Lung (tissue), 12 donors: ENCODE data around the gene COG1. TPM values are rescaled to one million over a fixed set of nuclear protein-coding genes. Genes with fewer than 3 reads are reported as not detected.
A peak's percentile ranks its signal among the peaks of the same experiment; 100 is the strongest.

Source experiments
- ATAC-seq: fragments of 200-7000 bp; cut with Tn5 transposase; one replicate; pipeline ENCODE4 v1.9.1; 2020; ENCODE audit warnings: moderate number of reproducible peaks; ENCODE audit not compliant: insufficient read depth, low FRiP score
- DNase-seq, 3 donors: peaks; one replicate each; pipeline ENCODE4 v3.0.0-alpha.2; 2013 to 2017
- H3K27ac ChIP-seq, 2 donors: one replicate each; pipeline ENCODE4 v1.5.1; 2013; ENCODE audit warnings: mild to moderate bottlenecking in 2 of 2, moderate library complexity in 2 of 2, control low read depth in 1 of 2, inconsistent platforms in 1 of 2, low read depth in 1 of 2, low read length in 1 of 2
- H3K27me3 ChIP-seq, 3 donors: one replicate each; pipeline ENCODE4 v1.5.1; 2013; ENCODE audit warnings: low read length in 2 of 3; ENCODE audit not compliant: control insufficient read depth in 3 of 3, insufficient read depth in 3 of 3
- H3K36me3 ChIP-seq, 4 donors: one replicate each; pipeline ENCODE4 v1.5.1; 2013; ENCODE audit warnings: low read length in 4 of 4, mild to moderate bottlenecking in 1 of 4, moderate library complexity in 1 of 4; ENCODE audit not compliant: control insufficient read depth in 4 of 4, insufficient read depth in 4 of 4
- H3K4me1 ChIP-seq, 5 donors: one replicate each; pipeline ENCODE4 v1.5.1; 2013; ENCODE audit warnings: low read length in 5 of 5, mild to moderate bottlenecking in 2 of 5, moderate library complexity in 1 of 5; ENCODE audit not compliant: control insufficient read depth in 5 of 5, insufficient read depth in 5 of 5
- H3K4me3 ChIP-seq: one replicate; pipeline ENCODE4 v1.5.1; 2013; ENCODE audit warnings: mild to moderate bottlenecking, control low read depth, moderate library complexity
- H3K9ac ChIP-seq, 2 donors: one replicate each; pipeline ENCODE4 v1.5.1; 2013; ENCODE audit warnings: low read length in 2 of 2, control low read depth in 1 of 2; ENCODE audit not compliant: insufficient read depth in 1 of 2
- H3K9me3 ChIP-seq, 4 donors: one replicate each; pipeline ENCODE4 v1.5.1; 2013; ENCODE audit warnings: low read length in 3 of 4, mild to moderate bottlenecking in 1 of 4, moderate library complexity in 1 of 4; ENCODE audit not compliant: control insufficient read depth in 4 of 4, insufficient read depth in 3 of 4
- CTCF ChIP-seq: IDR thresholded peaks from 2 replicates; pipeline ENCODE4 v1.5.1; 2012; ENCODE audit warnings: mild to moderate bottlenecking; ENCODE audit errors: control extremely low read depth, extremely low read depth
- WGBS, 2 donors: extraction: QIAGEN DNeasy Blood & Tissue Kit; methylation state at CpG; one replicate each; pipeline ENCODE4 v1.1.7; 2013; 5-methylcytosine and 5-hydroxymethylcytosine counted together
- polyA plus RNA-seq, 2 donors: library from polyadenylated mRNA; stranded (reverse); fragments of 200-250 nt; gene quantifications; one replicate each; pipeline ENCODE4 v1.2.1, GENCODE V29; 2013
- total RNA-seq, 2 donors: library from RNA; depleted of rRNA in 1 of 2; stranded (reverse); fragments of >200 nt in 1 of 2; gene quantifications; one replicate each; pipeline ENCODE4 v1.2.1, GENCODE V29; 2014 to 2021
- donor health status: control.
- donor health status: control.
- donor health status: Bipolar disorder and iron deficiency.
- donor health status: healthy.
- donor health status: DM: yes; HTN: yes; CAD: no.

COG1 gene
- total and polyA plus RNA-seq, 4 donors = 13.3 to 41.2 (median 21.1) TPM

GRCh38 chr17:73184136-73184993 lies 8.5 kb upstream of the COG1 start:
- H3K9ac ChIP-seq = no peak overlapping the region
- WGBS, 2 donors = 53 to 62% methylated on average over 9 of the region's 9 CpGs
- H3K27ac ChIP-seq = no peak overlapping the region
- ATAC-seq = no peak
- no peak overlapping the region for H3K4me3 ChIP-seq
- DNase-seq = peak in 2 of 3 donors; percentile 40 to 79
- peaks cover 0 to 17% (median 3%) of the 10 kb centered on the region in 5 donors for H3K4me1 ChIP-seq
- no peak for TF ChIP-seq CTCF
- H3K27me3 ChIP-seq = no peaks in the 10 kb centered on the region
- H3K9me3 ChIP-seq = peaks cover 0 to 1% (median 0%) of the 10 kb centered on the region in 4 donors
- no peaks in the 10 kb centered on the region for H3K36me3 ChIP-seq

- ATAC-seq (no peak), DNase-seq (no peak)
- Histone ChIP-seq H3K4me1 (peaks cover 0 to 17% (median 3%) of the 10 kb centered on the region in 5 donors), H3K36me3 (no peaks in the 10 kb centered on the region), H3K9ac (no peak overlapping the region), H3K9me3 (peaks cover 0 to 1% (median 0%) of the 10 kb centered on the region in 4 donors), H3K4me3 (no peak overlapping the region), H3K27ac (no peak overlapping the region), H3K27me3 (no peaks in the 10 kb centered on the region)
- 89 to 92% methylated on average over 16 of the region's 16 CpGs for WGBS, 2 donors
- no peak for TF ChIP-seq CTCF
Observed at GRCh38 chr17:73186283-73187050, 6.4 kb upstream of the COG1 start.

GRCh38 chr17:73187203-73187769 lies 5.6 kb upstream of the COG1 start:
- H3K27ac ChIP-seq = no peak overlapping the region
- DNase-seq (no peak), ATAC-seq (no peak)
- peaks cover 0 to 1% (median 0%) of the 10 kb centered on the region in 4 donors for H3K9me3 ChIP-seq
- WGBS, 2 donors = 77 to 81% methylated on average over 9 of the region's 9 CpGs
- H3K36me3 ChIP-seq = no peaks in the 10 kb centered on the region
- no peak for TF ChIP-seq CTCF
- peaks cover 0 to 19% (median 3%) of the 10 kb centered on the region in 5 donors for H3K4me1 ChIP-seq
- no peaks in the 10 kb centered on the region for H3K27me3 ChIP-seq
- no peak overlapping the region for H3K9ac ChIP-seq
- H3K4me3 ChIP-seq = no peak overlapping the region
